ENCODE measurements around the gene MYO9A. TPM values are rescaled to one million over a fixed set of nuclear protein-coding genes. Genes with fewer than 3 reads are reported as not detected.
A peak's percentile ranks its signal among the peaks of the same experiment; 100 is the strongest.

The MYO9A gene
- total RNA-seq, 4 donors from 2014 or later = 61.2 to 99.9 (median 79.9) TPM

GRCh38 chr15:72113347-72114031 is 4.5 kb downstream of the MYO9A start:
- Histone ChIP-seq H3K4me1 (peaks cover 0 to 58% (median 15%) of the 10 kb centered on the region in 4 donors), H3K27me3 (no peaks in the 10 kb centered on the region), H3K4me3 (no peak overlapping the region), H3K27ac (peak overlapping the region in 1 of 4 donors; percentile 17), H3K9me3 (no peaks in the 10 kb centered on the region), H3K36me3 (no peaks in the 10 kb centered on the region)
- TF ChIP-seq POLR2A (IDR thresholded peaks at IDR 0.05) = no peak
- TF ChIP-seq CTCF (IDR thresholded peaks at IDR 0.05) = no peak
- TF ChIP-seq EP300 (IDR thresholded peaks at IDR 0.05) = no peak
- 64 to 68% methylated on average over 4 of the region's 4 CpGs for WGBS, 2 donors
- no peak for DNase-seq (ENCODE audit: low spot score in 2 of 2)

DNA sequence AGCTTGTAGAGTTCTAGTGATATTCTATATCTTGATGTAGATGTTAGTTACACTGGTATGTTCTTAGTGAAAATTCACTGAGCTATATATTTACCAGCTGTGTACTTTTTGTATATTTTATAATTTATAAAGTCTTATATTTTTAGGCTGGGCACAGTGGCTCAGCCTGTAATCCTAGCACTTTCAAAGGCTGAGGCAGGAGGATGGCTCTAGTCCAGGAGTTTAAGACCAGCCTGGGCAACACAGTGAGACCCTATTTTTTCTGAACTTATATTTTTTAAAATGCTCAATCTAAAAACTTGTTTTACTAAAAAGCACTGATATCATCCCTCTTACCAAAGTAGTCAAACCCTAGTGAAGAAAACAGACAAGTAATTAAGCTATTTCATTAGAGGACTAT is 5.1 kb downstream of the MYO9A start:
- DNase-seq (ENCODE audit: low spot score in 2 of 2) = no peak
- Histone ChIP-seq H3K27ac (no peak overlapping the region), H3K4me1 (peaks cover 0 to 58% (median 15%) of the 10 kb centered on the region in 4 donors), H3K9me3 (no peaks in the 10 kb centered on the region), H3K4me3 (no peak overlapping the region), H3K36me3 (no peaks in the 10 kb centered on the region), H3K27me3 (no peaks in the 10 kb centered on the region)
- TF ChIP-seq EP300 (IDR thresholded peaks at IDR 0.05) = no peak
- no peak for TF ChIP-seq CTCF (IDR thresholded peaks at IDR 0.05)
- TF ChIP-seq POLR2A (IDR thresholded peaks at IDR 0.05) = no peak

- no peaks in the 10 kb centered on the region for H3K9me3 ChIP-seq
- H3K36me3 ChIP-seq = no peaks in the 10 kb centered on the region
- H3K4me3 ChIP-seq = no peak overlapping the region
- 49 to 54% methylated on average over 2 of the region's 2 CpGs for WGBS, 2 donors
- H3K27ac ChIP-seq = no peak overlapping the region
- no peak for TF ChIP-seq EP300 (IDR thresholded peaks at IDR 0.05)
- TF ChIP-seq POLR2A (IDR thresholded peaks at IDR 0.05) = no peak
- no peak for TF ChIP-seq CTCF (IDR thresholded peaks at IDR 0.05)
- H3K4me1 ChIP-seq = peaks cover 0 to 65% (median 18%) of the 10 kb centered on the region in 4 donors
- H3K27me3 ChIP-seq = no peaks in the 10 kb centered on the region
- DNase-seq (ENCODE audit: low spot score in 2 of 2) = no peak
These were observed 5.8 kb downstream of the MYO9A start for GRCh38 chr15:72112116-72112515.

DNA sequence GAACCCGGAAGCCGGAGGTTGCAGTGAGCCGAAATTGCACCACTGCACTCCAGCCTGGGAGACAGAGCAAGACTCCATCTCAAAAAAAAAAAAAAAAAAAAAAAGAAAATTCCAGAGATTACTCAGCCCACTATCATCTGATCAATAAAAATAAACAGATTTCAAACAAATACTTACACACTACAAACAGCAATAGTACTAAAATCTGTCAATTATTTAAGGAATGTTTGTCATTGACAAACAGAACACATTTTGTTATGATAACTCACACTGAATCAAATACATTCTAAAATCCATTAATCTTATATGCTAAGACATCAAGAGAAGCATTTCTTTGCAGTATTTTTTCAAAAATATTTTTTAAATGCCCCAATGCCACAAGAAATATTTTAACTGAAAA is 7.6 kb downstream of the MYO9A start:
- H3K4me1 ChIP-seq = peaks cover 0 to 59% (median 10%) of the 10 kb centered on the region in 4 donors
- no peaks in the 10 kb centered on the region for H3K9me3 ChIP-seq
- 90 to 96% methylated on average over 3 of the region's 3 CpGs for WGBS, 2 donors
- no peaks in the 10 kb centered on the region for H3K27me3 ChIP-seq
- no peak overlapping the region for H3K27ac ChIP-seq
- H3K36me3 ChIP-seq = no peaks in the 10 kb centered on the region
- H3K4me3 ChIP-seq = no peak overlapping the region
- no peak for DNase-seq (ENCODE audit: low spot score in 2 of 2)
- no peak for TF ChIP-seq EP300 (IDR thresholded peaks at IDR 0.05)
- no peak for TF ChIP-seq CTCF (IDR thresholded peaks at IDR 0.05)
- TF ChIP-seq POLR2A (IDR thresholded peaks at IDR 0.05) = no peak

DNA sequence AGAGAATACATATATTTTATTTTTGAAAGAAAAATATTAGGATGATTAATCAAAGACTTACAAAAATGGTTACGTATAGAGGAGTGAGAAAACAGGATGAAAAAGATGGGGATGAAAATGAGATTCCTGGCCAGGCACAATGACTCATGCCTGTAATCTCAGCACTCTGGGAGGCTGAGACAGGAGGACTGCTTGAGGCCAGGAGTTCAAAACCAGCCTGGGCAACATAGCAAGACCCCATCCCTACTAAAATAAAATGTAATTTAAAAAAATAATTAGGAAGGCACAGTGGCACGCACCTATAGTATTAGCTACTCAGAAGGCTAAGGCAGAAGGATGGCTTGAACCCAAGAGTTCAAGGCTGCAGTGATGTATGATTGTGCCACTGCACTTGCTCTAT is 11.9 kb downstream of the MYO9A start:
- H3K36me3 ChIP-seq = no peaks in the 10 kb centered on the region
- H3K27me3 ChIP-seq = no peaks in the 10 kb centered on the region
- no peak for TF ChIP-seq POLR2A (IDR thresholded peaks at IDR 0.05)
- TF ChIP-seq CTCF (IDR thresholded peaks at IDR 0.05) = no peak
- TF ChIP-seq EP300 (IDR thresholded peaks at IDR 0.05) = no peak
- no peak overlapping the region for H3K27ac ChIP-seq
- H3K4me3 ChIP-seq = no peak overlapping the region
- no peaks in the 10 kb centered on the region for H3K9me3 ChIP-seq
- no peak for DNase-seq (ENCODE audit: low spot score in 2 of 2)
- H3K4me1 ChIP-seq = peaks cover 0 to 51% (median 11%) of the 10 kb centered on the region in 4 donors
- 93 to 99% methylated on average over 2 of the region's 2 CpGs for WGBS, 2 donors
